Germinal center (tissue), 1 donor: ENCODE data around the gene MEP1B.
"Not testable (repeated sequence)": the region's sequence is repeated elsewhere in the genome, so short reads cannot be mapped to it uniquely, and the experiment has no call there.

Experiments used
- DNase-seq: peaks from one replicate; pipeline ENCODE4 v3.0.0; 2012; ENCODE audit warnings: mixed read lengths, low spot score

MEP1B gene

DNA sequence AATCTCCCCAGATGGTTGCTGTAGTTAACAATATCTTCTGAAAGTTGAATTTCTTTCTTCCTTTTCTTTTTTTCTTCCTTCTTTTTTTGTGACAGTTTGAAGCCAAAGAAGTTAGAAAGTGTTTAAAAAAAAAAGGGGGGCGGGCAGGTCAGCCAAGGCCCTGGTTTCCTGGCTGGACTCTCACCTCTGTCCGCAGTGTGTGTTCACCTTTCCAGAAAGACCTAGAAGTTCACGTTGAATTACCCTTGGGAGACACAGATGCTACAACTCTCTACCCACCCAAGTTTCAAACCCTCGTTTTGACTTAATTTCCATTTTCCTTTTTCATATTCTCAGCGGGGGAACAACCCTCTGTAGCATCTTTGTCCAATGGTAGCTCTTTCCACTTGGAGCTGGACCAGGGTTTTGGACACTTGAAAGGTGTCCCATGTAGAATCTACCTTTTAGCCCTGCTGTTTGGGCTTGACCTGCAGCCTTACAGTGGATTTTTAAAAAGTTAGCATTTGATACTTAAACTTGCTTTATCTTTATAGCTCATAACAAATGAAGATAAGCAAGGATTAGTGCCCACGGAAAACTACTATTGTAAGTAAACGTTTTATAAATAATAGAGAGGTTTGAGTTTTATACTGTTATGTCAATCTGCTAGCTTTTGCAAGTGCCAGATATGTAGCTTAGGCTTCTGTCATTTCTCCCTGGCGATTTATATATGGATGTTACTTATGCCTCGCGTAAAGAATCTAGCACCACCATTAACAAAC lies 20.0 kb downstream of the MEP1B start:
- no peak for DNase-seq

DNA sequence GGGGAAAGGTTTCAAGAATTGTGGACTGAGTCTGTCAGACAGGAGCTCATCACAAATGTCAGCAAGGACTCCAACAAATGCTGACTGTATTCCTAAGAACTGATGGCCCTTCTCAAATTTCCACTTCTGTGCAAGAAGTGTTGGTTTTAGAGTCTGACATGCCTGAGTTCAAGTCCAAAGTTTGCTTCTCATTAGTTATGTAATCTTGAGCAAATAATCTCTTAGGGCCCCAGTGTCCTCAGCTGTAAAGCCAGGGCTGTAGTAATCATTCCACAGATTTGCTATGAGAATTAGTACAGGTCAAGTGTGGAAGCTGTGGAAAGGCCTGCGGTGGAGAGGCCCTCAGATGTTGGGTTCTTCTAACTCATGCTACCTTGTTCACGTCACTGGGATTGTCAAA lies 23.9 kb downstream of the MEP1B start:
- DNase-seq = no peak

DNA sequence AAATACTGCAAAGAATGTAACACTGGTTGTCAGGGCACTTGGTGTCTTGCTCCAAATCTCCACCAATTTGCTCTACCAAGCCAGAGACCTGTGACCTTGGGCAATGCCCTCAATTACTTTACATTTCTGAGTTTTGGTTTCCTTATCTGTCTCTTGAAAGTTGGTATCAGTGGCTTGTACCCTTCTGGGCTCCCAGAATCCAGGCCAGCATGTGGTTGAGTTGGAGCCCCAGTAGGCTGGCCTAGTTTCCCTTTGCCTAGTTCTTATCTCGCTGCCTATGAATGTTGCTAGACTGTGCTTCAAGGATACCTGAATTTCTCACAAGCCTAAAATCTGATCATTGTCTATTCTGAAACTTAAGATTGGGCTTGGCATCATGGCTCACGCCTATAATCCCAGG lies 26.6 kb downstream of the MEP1B start:
- no peak for DNase-seq

- no peak for DNase-seq
These were observed 29.7 kb downstream of the MEP1B start for GRCh38 chr18:32219431-32220018.

GRCh38 chr18:32233348-32233747 lies 43.5 kb downstream of the MEP1B start:
- not testable (repeated sequence) for DNase-seq

DNA sequence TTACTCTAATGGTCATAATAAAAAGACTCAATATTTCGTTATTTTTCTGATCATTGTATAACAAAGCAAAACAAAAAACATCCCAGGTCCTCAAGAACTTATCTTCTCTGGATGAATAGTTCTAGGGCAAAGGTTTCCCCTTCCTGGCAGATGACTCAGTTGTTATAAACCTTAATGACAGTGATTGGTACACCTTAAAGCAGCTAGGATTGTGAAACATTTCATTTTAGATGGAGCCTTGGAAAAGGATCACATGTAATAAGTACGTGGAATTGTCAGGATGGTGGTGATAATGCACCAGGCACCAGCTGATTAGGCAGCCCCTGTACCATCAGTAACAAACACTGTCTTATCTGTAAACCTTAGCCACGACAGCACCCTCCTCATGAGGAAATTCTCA lies 47.2 kb downstream of the MEP1B start:
- DNase-seq = no peak

DNA sequence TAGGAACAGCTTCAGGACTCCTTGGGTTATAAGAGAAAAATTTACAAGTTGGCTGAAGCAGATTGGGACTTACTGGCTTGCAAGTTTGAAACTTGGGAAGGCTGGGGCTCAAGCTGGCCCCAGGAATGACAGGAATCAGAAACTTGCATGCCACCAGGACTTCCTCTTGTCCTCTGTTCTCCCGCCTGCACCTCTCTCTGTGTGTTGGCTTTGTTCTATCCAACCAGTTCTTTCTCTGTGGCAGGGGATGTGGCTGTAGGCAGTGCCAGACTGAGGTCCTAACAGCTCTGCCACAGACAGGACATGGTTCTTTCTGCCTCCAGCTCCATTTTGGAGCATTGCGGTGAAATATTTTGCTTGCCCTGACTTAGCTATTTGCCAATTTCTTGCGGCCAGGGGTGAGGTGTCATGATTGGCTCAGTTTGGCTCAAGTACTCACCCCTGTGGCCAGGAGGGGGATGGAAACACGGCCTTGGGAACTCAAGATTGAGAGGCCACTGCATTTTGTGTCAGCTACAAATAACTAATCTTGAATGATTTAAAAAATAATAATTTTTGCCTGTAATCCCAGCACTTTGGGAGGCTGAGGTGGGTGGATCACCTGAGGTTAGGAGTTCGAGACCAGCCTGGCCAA lies 48.9 kb downstream of the MEP1B start:
- DNase-seq = no peak

DNA sequence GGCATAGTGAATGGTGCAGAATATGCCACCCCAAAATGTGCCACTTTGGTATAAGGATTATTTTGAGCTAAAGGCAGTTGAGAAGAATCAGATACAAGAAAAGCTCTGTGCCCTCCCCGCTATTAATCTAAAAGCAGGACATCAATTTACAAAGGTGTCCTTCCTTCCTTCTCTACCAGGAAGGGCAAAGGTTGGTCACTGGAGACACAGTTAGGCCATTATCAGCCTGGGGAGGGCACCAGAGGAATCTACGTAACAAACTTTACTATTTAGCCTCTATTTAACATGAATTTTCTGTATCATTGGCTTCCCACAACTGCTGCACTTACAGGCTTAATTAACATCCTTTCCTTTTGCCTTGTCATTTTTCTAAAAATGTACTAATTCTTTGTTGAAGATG lies 52.6 kb downstream of the MEP1B start:
- DNase-seq = no peak

- DNase-seq = no peak
These were observed 53.5 kb downstream of the MEP1B start for GRCh38 chr18:32243358-32243757.

GRCh38 chr18:32244881-32245280 lies 55.0 kb downstream of the MEP1B start:
- no peak for DNase-seq

GRCh38 chr18:32249147-32249929 lies 59.5 kb downstream of the MEP1B start:
- DNase-seq = no peak

DNA sequence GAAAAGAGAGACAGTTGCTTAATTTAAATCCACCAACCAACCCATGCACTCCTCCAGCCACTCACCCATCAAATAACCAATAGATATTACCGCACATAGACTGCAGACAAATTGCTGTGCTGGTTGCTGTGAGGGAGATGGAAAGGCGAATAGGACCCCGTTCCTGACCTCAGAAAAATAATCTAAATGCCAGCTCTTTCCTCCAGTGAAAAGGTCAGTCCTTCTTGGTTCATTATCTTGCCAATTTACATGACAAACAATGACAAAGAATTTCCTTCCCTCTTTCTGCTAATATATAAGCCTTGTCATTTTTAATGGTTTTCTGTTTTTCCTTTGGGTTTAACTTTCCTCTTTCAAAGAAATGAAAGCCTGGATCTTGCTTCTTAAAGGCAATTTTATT lies 61.6 kb downstream of the MEP1B start:
- DNase-seq = no peak

- DNase-seq = no peak
These were observed 62.5 kb downstream of the MEP1B start for GRCh38 chr18:32252141-32252860.

DNA sequence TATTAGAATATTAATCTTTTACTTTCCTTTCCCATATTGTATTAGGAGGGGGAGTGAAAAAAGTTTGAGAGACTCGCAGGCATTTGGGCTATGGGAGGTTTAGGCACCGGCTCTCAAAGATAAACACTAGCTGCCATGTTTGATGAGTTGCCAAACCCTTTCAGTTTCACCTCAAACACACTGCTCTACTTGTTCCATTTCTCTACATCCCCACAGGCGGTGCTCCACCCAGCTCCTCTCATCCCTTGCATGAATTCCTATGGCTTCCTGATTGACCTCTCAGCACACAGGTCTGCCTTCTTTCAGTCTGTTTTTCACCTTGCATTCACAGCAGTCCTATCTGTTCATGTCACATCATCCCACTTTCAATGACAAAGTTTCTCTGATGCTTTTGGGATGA lies 65.7 kb downstream of the MEP1B start:
- no peak for DNase-seq

- no peak for DNase-seq
These were observed 67.4 kb downstream of the MEP1B start for GRCh38 chr18:32257084-32257785.

GRCh38 chr18:32258148-32258547 lies 68.3 kb downstream of the MEP1B start:
- no peak for DNase-seq

- no peak for DNase-seq
These were observed 68.8 kb downstream of the MEP1B start for GRCh38 chr18:32258558-32259204.

GRCh38 chr18:32259553-32259952 lies 69.7 kb downstream of the MEP1B start:
- no peak for DNase-seq

DNA sequence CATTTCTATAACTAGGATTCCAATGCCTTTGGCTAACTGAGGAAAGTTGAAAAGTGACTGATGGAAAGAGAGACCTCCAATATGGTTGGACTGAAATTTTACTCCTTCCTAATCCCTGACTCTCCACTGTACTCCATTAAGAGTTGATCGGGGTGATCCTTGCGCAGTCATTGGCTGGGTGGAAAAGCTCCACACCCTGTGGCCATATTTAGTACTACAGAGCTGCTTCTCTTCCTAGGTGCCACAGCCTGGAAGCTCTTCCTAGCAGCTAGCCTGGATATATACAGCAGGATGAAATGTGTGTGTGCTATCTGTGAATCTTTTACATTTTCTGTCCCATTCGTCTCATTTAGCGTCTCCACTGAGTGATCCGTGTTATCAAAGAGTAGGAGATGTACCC lies 71.2 kb downstream of the MEP1B start:
- no peak for DNase-seq

- no peak for DNase-seq
These were observed 72.3 kb downstream of the MEP1B start for GRCh38 chr18:32262092-32262491.

- no peak for DNase-seq
These were observed 74.6 kb downstream of the MEP1B start for GRCh38 chr18:32264401-32264800.
